Liver (tissue), 3 donors: ENCODE measurements around the gene INO80B.

ENCODE experiments used
- JUND ChIP-seq, 2 donors: IDR thresholded peaks; 2 replicates each; pipeline ENCODE4 v1.6.1; 2016; ENCODE audit warnings: antibody characterized with exemption in 2 of 2
- TF ChIP-seq, protein P1 (sequence below): fragments of 150-350 bp; IDR thresholded peaks from 2 replicates; pipeline ENCODE4 v1.5.1; 2017; ENCODE audit warnings: improper control_type of control experiment, low read depth, low read length; ENCODE audit not compliant: missing input control
- TF ChIP-seq, protein P2 (sequence below): IDR thresholded peaks from 2 replicates; pipeline ENCODE4 v1.6.1; 2016; ENCODE audit warnings: antibody characterized with exemption
- TF ChIP-seq, protein P3 (sequence below): IDR thresholded peaks from 2 replicates; pipeline ENCODE4 v1.6.1; 2016; ENCODE audit warnings: antibody characterized with exemption, mild to moderate bottlenecking
- TF ChIP-seq, protein P4 (sequence below): IDR thresholded peaks from 2 replicates; pipeline ENCODE4 v1.6.1; 2016; ENCODE audit warnings: antibody characterized with exemption
- donor health status: healthy.
- donor health status: healthy.

DNA sequence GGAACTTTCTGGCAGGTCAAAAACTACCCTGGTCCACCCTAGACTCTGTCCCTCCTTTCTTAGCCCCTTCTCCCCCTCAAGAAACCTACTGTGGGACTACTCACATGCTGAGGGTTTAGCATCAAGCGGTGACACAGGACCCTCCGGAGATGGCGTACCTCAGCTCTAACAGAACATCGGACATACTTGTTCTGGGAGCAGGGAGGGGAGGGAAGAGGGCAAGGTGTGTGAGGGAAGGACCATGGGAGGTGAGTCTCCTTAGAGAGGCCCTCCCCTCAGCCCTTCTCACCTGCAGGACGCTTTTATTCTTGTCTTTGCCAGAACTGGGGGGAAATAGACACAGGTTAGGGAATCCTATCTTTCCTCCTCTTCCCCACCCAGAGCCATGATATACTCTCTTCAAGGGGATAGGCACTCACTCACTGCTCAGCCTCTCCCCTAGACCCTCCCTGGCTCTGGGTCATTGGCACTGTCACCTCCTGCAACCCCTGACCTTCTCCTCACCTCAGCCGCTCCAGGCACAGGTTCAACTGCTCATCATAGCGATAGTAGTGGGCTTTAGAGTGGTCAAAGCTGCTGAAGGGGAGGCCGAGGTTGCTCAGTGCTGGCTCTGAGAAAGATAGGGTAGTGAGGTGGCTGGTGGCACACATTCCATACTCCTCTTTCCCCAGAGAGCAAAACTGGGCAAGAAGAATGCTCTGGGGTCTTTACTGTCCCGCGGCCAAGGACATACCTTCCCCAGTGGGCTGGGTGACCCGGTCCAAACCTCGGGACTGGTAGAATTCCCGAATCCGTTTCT lies 50.8 kb downstream of the INO80B start:
- TF ChIP-seq, protein P1, sequence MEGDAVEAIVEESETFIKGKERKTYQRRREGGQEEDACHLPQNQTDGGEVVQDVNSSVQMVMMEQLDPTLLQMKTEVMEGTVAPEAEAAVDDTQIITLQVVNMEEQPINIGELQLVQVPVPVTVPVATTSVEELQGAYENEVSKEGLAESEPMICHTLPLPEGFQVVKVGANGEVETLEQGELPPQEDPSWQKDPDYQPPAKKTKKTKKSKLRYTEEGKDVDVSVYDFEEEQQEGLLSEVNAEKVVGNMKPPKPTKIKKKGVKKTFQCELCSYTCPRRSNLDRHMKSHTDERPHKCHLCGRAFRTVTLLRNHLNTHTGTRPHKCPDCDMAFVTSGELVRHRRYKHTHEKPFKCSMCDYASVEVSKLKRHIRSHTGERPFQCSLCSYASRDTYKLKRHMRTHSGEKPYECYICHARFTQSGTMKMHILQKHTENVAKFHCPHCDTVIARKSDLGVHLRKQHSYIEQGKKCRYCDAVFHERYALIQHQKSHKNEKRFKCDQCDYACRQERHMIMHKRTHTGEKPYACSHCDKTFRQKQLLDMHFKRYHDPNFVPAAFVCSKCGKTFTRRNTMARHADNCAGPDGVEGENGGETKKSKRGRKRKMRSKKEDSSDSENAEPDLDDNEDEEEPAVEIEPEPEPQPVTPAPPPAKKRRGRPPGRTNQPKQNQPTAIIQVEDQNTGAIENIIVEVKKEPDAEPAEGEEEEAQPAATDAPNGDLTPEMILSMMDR = no peak
- TF ChIP-seq, protein P2, sequence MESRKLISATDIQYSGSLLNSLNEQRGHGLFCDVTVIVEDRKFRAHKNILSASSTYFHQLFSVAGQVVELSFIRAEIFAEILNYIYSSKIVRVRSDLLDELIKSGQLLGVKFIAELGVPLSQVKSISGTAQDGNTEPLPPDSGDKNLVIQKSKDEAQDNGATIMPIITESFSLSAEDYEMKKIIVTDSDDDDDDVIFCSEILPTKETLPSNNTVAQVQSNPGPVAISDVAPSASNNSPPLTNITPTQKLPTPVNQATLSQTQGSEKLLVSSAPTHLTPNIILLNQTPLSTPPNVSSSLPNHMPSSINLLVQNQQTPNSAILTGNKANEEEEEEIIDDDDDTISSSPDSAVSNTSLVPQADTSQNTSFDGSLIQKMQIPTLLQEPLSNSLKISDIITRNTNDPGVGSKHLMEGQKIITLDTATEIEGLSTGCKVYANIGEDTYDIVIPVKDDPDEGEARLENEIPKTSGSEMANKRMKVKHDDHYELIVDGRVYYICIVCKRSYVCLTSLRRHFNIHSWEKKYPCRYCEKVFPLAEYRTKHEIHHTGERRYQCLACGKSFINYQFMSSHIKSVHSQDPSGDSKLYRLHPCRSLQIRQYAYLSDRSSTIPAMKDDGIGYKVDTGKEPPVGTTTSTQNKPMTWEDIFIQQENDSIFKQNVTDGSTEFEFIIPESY = no peak
- no peak for TF ChIP-seq JUND (IDR thresholded peaks at IDR 0.05)
- TF ChIP-seq, protein P3, sequence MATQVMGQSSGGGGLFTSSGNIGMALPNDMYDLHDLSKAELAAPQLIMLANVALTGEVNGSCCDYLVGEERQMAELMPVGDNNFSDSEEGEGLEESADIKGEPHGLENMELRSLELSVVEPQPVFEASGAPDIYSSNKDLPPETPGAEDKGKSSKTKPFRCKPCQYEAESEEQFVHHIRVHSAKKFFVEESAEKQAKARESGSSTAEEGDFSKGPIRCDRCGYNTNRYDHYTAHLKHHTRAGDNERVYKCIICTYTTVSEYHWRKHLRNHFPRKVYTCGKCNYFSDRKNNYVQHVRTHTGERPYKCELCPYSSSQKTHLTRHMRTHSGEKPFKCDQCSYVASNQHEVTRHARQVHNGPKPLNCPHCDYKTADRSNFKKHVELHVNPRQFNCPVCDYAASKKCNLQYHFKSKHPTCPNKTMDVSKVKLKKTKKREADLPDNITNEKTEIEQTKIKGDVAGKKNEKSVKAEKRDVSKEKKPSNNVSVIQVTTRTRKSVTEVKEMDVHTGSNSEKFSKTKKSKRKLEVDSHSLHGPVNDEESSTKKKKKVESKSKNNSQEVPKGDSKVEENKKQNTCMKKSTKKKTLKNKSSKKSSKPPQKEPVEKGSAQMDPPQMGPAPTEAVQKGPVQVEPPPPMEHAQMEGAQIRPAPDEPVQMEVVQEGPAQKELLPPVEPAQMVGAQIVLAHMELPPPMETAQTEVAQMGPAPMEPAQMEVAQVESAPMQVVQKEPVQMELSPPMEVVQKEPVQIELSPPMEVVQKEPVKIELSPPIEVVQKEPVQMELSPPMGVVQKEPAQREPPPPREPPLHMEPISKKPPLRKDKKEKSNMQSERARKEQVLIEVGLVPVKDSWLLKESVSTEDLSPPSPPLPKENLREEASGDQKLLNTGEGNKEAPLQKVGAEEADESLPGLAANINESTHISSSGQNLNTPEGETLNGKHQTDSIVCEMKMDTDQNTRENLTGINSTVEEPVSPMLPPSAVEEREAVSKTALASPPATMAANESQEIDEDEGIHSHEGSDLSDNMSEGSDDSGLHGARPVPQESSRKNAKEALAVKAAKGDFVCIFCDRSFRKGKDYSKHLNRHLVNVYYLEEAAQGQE = no peak
- TF ChIP-seq, protein P4, sequence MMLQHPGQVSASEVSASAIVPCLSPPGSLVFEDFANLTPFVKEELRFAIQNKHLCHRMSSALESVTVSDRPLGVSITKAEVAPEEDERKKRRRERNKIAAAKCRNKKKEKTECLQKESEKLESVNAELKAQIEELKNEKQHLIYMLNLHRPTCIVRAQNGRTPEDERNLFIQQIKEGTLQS = no peak
